BE2C (cell line): ENCODE results near the gene TAPBP.

Experiments
- DNase-seq: peaks from one replicate; pipeline ENCODE4 v3.0.0-alpha.2; 2020
- H3K27me3 ChIP-seq: fragments of 250-450 bp; sonication (Bioruptor Pico); 2 replicates; pipeline ENCODE4 v1.5.1; 2020; ENCODE audit warnings: mild to moderate bottlenecking
- H3K36me3 ChIP-seq: fragments of 250-450 bp; sonication (Bioruptor Pico); 2 replicates; pipeline ENCODE4 v1.5.1; 2020; ENCODE audit warnings: mild to moderate bottlenecking
- H3K4me1 ChIP-seq: fragments of 250-450 bp; sonication (Bioruptor Pico); 2 replicates; pipeline ENCODE4 v1.5.1; 2020
- H3K4me3 ChIP-seq: 2 replicates; pipeline ENCODE4 v1.5.1; 2011; ENCODE audit warnings: low read depth, low read length
- H3K9me3 ChIP-seq: fragments of 250-450 bp; sonication (Bioruptor Pico); 2 replicates; pipeline ENCODE4 v1.5.1; 2020
- TF ChIP-seq, protein P1 (sequence below): IDR thresholded peaks from 2 replicates; pipeline ENCODE4 v1.5.1; 2012; ENCODE audit warnings: mild to moderate bottlenecking, low read depth, low read length

Gene TAPBP

DNA sequence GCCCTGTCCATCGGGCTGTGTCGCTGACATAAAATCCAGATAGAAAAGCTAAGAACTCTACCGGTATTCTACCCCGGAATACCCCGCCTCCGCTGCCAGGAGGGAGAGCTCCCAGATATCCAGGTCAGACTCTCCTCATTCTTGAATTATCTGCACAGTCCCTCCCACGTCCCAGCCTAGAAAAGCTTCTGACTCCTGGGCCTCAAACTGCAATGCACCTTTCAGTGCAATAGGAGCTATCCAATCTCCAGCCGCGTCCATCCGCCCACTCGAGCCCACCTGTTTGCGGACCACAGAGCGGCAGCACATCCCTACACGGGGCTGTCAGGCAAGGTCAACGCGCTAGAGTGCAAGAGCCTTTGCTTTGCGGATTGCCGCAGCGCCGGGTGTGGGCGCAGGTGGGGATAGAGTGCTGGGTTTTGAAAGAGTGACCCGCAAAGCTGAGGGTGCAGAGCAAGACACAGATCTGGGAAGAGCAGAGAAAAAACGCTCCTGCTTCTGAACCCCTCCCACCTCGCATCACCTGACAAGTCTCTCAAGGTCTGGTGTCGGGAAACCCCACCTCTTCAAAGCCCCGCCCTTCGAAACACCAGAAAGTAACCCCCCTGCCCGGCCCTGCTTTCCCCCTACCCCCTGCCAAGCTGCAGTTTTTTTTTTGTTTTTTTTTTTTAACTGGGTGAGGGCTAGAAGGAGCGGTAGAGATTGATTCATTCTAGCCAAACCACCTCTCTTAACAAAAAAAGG is 1.3 kb downstream of the TAPBP start:
- TF ChIP-seq, protein P1, sequence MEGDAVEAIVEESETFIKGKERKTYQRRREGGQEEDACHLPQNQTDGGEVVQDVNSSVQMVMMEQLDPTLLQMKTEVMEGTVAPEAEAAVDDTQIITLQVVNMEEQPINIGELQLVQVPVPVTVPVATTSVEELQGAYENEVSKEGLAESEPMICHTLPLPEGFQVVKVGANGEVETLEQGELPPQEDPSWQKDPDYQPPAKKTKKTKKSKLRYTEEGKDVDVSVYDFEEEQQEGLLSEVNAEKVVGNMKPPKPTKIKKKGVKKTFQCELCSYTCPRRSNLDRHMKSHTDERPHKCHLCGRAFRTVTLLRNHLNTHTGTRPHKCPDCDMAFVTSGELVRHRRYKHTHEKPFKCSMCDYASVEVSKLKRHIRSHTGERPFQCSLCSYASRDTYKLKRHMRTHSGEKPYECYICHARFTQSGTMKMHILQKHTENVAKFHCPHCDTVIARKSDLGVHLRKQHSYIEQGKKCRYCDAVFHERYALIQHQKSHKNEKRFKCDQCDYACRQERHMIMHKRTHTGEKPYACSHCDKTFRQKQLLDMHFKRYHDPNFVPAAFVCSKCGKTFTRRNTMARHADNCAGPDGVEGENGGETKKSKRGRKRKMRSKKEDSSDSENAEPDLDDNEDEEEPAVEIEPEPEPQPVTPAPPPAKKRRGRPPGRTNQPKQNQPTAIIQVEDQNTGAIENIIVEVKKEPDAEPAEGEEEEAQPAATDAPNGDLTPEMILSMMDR = no peak
- peak overlapping the region; percentile 91 for H3K4me3 ChIP-seq
- H3K36me3 ChIP-seq = no peaks in the 10 kb centered on the region
- H3K27me3 ChIP-seq = no peaks in the 10 kb centered on the region
- no peaks in the 10 kb centered on the region for H3K9me3 ChIP-seq
- no peak for DNase-seq
- H3K4me1 ChIP-seq = peaks cover 3% of the 10 kb centered on the region; the same call in 1 of the 2 replicates

DNA sequence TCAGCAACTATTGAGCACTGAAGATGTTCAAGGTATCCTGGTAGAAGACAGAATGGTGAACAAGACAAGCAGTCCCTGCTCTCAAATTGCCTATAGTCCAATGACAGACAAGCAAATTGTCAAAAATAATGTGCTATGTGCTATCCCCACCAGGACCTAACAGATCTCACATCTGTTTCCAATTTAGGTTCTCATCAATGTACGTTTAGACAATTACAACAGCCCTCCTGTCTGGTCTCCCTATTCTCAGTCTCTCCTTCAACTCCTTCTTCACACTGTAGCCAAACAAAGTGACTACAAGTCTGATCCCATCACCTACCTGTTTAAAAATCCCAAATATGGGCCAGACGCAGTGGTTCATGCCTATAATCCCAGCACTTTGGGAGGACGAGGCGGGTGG is 7.5 kb downstream of the TAPBP start:
- Histone ChIP-seq H3K9me3 (no peaks in the 10 kb centered on the region), H3K4me3 (no peak overlapping the region), H3K36me3 (no peaks in the 10 kb centered on the region), H3K27me3 (no peaks in the 10 kb centered on the region), H3K4me1 (no peaks in the 10 kb centered on the region)
- TF ChIP-seq, protein P1 = no peak
- DNase-seq = no peak

DNA sequence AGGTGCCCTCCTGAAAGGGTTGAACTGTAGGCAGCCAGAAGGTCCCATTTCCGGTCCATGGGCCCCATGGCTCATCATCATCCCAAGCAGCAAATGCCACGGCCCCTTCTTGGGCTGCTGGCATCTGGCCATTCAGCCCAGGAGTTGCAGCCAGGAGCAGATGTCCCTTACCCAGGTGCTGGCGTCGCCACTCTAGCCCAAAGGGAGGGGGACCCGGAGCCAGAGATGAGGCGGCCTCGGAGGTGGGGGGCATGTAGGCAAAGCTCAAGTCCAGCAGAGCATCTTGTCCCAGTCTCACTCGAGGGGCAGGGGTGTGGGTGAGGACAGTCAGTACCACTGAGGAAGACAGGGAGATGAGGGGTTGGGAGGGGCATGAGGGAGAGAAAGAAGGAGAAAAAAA is 8.8 kb downstream of the TAPBP start:
- H3K9me3 ChIP-seq = no peaks in the 10 kb centered on the region
- TF ChIP-seq, protein P1 = no peak
- no peaks in the 10 kb centered on the region for H3K27me3 ChIP-seq
- DNase-seq = no peak
- no peaks in the 10 kb centered on the region for H3K36me3 ChIP-seq
- H3K4me1 ChIP-seq = no peaks in the 10 kb centered on the region
- no peak overlapping the region for H3K4me3 ChIP-seq

DNA sequence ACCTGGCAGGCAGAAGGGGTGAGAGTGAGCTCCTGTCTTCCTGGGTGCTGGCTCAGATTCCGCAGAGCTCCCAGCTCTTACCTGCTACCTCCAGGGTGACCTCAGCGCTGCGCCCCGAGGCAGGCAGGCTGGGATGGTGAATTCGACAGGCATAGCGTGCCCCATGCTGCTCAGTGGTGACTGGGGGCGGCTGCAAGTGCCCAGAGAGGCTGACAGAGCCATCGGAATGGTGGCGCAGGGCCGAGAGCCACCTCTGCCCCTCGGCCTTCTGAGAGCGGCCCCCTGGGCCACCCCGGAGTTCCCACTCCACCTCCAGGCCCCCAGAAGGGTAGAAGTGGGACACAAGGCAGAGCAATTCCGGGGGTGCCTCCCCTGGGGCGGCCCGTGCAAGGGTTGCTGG is 9.7 kb downstream of the TAPBP start:
- Histone ChIP-seq H3K27me3 (no peaks in the 10 kb centered on the region), H3K36me3 (no peaks in the 10 kb centered on the region)
- no peak for DNase-seq

DNA sequence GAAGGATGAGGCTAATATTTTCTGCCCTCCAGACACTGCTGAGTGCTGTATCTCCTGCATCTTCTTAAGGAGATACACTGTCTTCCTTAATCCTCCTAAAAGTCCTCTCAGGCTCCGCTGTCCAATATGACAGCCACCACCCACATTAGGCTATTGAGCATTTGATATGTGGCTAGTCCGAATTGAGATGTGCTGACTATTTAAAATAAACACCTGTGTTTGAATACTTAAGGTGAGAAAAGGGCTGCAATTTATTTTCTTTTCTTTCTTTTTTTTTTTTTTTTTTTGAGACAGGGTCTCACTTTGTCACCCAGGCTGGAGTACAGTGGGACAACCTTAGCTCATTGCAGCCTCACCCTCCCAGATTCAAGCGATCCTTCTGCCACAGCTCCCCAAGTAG is 12.0 kb downstream of the TAPBP start:
- no peaks in the 10 kb centered on the region for H3K36me3 ChIP-seq
- TF ChIP-seq, protein P1 = no peak
- no peak overlapping the region for H3K4me3 ChIP-seq
- H3K27me3 ChIP-seq = no peaks in the 10 kb centered on the region
- H3K9me3 ChIP-seq = no peaks in the 10 kb centered on the region
- no peak for DNase-seq
- H3K4me1 ChIP-seq = no peaks in the 10 kb centered on the region; the same call in 1 of the 2 replicates

More for the DNA sequence above, 9.7 kb downstream of the TAPBP start:
- Histone ChIP-seq H3K4me1 (no peaks in the 10 kb centered on the region), H3K9me3 (no peaks in the 10 kb centered on the region), H3K4me3 (no peak overlapping the region)
- TF ChIP-seq, protein P1 = no peak

DNA sequence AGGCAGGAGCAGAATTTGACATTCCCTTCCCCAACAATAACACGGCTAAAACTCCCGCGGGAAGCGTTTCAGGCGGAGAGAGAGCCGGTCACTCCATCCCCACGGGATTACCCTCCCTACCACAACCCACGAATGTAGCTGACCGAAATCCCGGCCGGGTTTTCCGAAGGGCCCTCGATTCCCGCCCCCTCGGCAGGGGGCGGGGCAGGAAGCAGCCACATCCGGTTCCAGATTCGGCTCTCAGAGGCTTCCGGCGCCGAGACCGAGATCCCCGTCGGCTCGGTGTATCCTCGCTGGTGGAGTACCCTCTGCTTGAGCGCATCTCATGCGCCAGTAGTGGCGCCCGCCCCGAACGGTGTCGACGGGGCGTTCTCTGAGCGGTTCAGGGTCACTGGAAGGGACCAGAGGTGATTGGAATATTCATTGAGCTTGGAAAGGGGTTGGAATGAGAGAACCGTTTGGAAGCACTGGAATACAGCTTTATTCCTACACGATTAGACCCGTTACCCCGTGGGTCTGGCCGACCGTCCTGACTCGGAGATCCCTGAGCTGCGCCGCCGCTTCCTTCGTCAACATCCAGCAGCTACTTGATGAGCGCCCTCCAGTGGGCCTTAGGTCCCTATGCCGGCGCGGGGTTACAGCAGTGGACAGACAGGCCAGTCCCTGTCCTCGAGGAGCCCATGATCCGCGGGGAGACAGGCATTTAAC is 14.5 kb downstream of the TAPBP start:
- TF ChIP-seq, protein P1 = peak; percentile 79
- Histone ChIP-seq H3K4me3 (peak overlapping the region; percentile 92), H3K9me3 (no peaks in the 10 kb centered on the region), H3K4me1 (no peaks in the 10 kb centered on the region; the same call in 1 of the 2 replicates), H3K36me3 (no peaks in the 10 kb centered on the region), H3K27me3 (no peaks in the 10 kb centered on the region)
- DNase-seq = peak; percentile 95
